ENCODE results near the gene SLC28A1.

GRCh38 chr15:84909029-84909428 lies 24.6 kb downstream of the SLC28A1 start:
- TF ChIP-seq CTCF (IDR thresholded peaks at IDR 0.05; ENCODE audit: borderline replicate concordance, extremely low read depth, low read length, poor library complexity, severe bottlenecking) (no peak), EZH2 (IDR thresholded peaks at IDR 0.05; ENCODE audit: borderline replicate concordance, low read depth, low read length, severe bottlenecking) (no peak)

Measured in DND-41 (cell line).